Hepatocyte (in vitro differentiated cells): ENCODE results near the gene TMEM161A.

Experiments used
- EZH2 ChIP-seq: fragments of 200-600 bp; sonication (generic); IDR thresholded peaks from 2 replicates; pipeline ENCODE4 v1.6.1; 2016; ENCODE audit warnings: antibody characterized with exemption, mild to moderate bottlenecking, borderline replicate concordance
- EZH2phosphoT487 ChIP-seq: fragments of 200-600 bp; sonication (generic); IDR thresholded peaks from one replicate; pipeline ENCODE4 v1.6.1; 2018; ENCODE audit warnings: antibody characterized with exemption, mild to moderate bottlenecking, low read depth, moderate library complexity; ENCODE audit not compliant: unreplicated experiment, severe bottlenecking
- TF ChIP-seq, protein P1 (sequence below): fragments of 200-600 bp; sonication (generic); IDR thresholded peaks from 2 replicates; pipeline ENCODE4 v1.5.1; 2016; ENCODE audit warnings: antibody characterized with exemption, mild to moderate bottlenecking; ENCODE audit not compliant: poor library complexity

DNA sequence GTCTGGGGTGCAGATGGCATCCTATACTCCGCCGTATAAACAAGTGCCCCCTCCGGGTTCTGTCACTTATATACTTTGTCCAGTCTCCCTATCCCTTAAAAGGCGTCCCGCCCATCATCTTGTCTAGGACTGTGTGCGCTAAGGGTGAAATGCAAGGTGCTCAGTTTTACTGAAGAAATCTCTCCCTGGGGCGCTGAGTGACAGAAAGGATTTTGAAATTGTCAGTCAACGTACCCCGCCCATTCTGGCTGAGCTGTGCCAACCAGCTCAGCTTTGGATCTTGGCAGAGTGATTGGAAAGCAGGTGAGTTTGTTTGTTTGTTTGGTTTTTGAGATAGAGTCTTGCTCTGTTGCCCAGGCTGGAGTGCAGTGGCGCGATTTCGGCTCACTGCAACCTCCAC, 4.1 kb upstream of the TMEM161A start:
- TF ChIP-seq, protein P1, sequence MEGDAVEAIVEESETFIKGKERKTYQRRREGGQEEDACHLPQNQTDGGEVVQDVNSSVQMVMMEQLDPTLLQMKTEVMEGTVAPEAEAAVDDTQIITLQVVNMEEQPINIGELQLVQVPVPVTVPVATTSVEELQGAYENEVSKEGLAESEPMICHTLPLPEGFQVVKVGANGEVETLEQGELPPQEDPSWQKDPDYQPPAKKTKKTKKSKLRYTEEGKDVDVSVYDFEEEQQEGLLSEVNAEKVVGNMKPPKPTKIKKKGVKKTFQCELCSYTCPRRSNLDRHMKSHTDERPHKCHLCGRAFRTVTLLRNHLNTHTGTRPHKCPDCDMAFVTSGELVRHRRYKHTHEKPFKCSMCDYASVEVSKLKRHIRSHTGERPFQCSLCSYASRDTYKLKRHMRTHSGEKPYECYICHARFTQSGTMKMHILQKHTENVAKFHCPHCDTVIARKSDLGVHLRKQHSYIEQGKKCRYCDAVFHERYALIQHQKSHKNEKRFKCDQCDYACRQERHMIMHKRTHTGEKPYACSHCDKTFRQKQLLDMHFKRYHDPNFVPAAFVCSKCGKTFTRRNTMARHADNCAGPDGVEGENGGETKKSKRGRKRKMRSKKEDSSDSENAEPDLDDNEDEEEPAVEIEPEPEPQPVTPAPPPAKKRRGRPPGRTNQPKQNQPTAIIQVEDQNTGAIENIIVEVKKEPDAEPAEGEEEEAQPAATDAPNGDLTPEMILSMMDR, result no peak
- TF ChIP-seq EZH2phosphoT487, result no peak
- TF ChIP-seq EZH2, result no peak
